GM12878 (cell line): Measurements from ENCODE around the gene HUWE1. TPM values are rescaled to one million over a fixed set of nuclear protein-coding genes. Genes with fewer than 3 reads are reported as not detected.

ENCODE experiments used
- EP300 ChIP-seq, 2 experiments: fragments of 150-350 bp in 1 of 2; IDR thresholded peaks; 2 replicates each; pipeline ENCODE4 v1.6.1; 2011 to 2012; ENCODE audit warnings: low read depth in 2 of 2, low read length in 2 of 2, borderline replicate concordance in 1 of 2, improper control_type of control experiment in 1 of 2, inconsistent platforms in 1 of 2; ENCODE audit not compliant: control insufficient read depth in 1 of 2
- HDGF ChIP-seq: fragments of 450-650 bp; IDR thresholded peaks from 2 replicates; pipeline ENCODE4 v1.6.1; 2016; ENCODE audit warnings: antibody characterized with exemption
- IKZF2 ChIP-seq, 2 experiments: fragments of 450-650 bp; IDR thresholded peaks; 2 replicates each; pipeline ENCODE4 v1.6.1; 2017; ENCODE audit warnings: mild to moderate bottlenecking in 2 of 2, moderate library complexity in 2 of 2
- MEF2B ChIP-seq: fragments of 450-650 bp; IDR thresholded peaks from 2 replicates; pipeline ENCODE4 v1.6.1; 2018; ENCODE audit warnings: mild to moderate bottlenecking, moderate library complexity; ENCODE audit not compliant: partially characterized antibody, poor library complexity, severe bottlenecking
- SMAD5 ChIP-seq: IDR thresholded peaks from 2 replicates; pipeline ENCODE4 v1.6.1; 2016; ENCODE audit warnings: antibody characterized with exemption, low read depth
- STAT3 ChIP-seq: IDR thresholded peaks from 2 replicates; pipeline ENCODE4 v1.6.1; 2011; ENCODE audit warnings: low read depth, low read length, improper control_type of control experiment
- TCF3 ChIP-seq: IDR thresholded peaks from 2 replicates; pipeline ENCODE4 v1.6.1; 2012; ENCODE audit warnings: low read depth, mild to moderate bottlenecking, low read length, borderline replicate concordance; ENCODE audit not compliant: insufficient read depth
- ZNF24 ChIP-seq: fragments of 450-650 bp; IDR thresholded peaks from 2 replicates; pipeline ENCODE4 v1.6.1; 2017; ENCODE audit warnings: antibody characterized with exemption, mild to moderate bottlenecking
- polyA plus RNA-seq, 11 experiments: library from polyadenylated mRNA; depleted of rRNA in 4 of 11; unstranded in 6 of 11; stranded (reverse) in 5 of 11; fragments of >200 nt; fragmentation: Nextera tagmentation in 4 of 11; fragmentation: Illumina TruSeq in 1 of 11; extraction: Ambion mirVana in 4 of 11; extraction: Trizol in 1 of 11; gene quantifications; 1 replicate in 1 of 11; 2 replicates in 10 of 11; pipeline versions ENCODE4 v1.2.1 to v1.2.3, GENCODE V29; 2011 to 2016; ENCODE audit warnings: inconsistent platforms in 2 of 11, missing spikeins in 2 of 11, low read depth in 1 of 11
- total RNA-seq, 4 experiments: library from RNA; depleted of rRNA in 3 of 4; stranded (reverse); fragments of >200 nt in 3 of 4; fragmentation: Illumina TruSeq in 1 of 4; extraction: Trizol in 1 of 4; gene quantifications; 2 replicates each; pipeline versions ENCODE4 v1.2.1 to v1.2.3, GENCODE V29; 2013 to 2021
- TF ChIP-seq, protein P1 (sequence below): fragments of 450-650 bp; IDR thresholded peaks from 2 replicates; pipeline ENCODE4 v1.6.1; 2017; ENCODE audit warnings: mild to moderate bottlenecking, moderate library complexity

HUWE1 gene
- total and polyA plus RNA-seq, 10 of the 15 experiments (the other 5 are each of a cell fraction or from before 2014, with no cell fraction given) = 35.9 to 280 (median 100) TPM

GRCh38 chrX:53550756-53551463, 135.6 kb downstream of the HUWE1 start (continued):
- TF ChIP-seq EP300 (IDR thresholded peaks at IDR 0.05; ENCODE audit: borderline replicate concordance in 1 of 2, control insufficient read depth in 1 of 2, low read depth in 2 of 2, low read length in 2 of 2) = no peak
- TF ChIP-seq TCF3 = no peak
- no peak for TF ChIP-seq MEF2B
- TF ChIP-seq HDGF = no peak
- no peak for TF ChIP-seq IKZF2 (IDR thresholded peaks at IDR 0.05)
- no peak for TF ChIP-seq SMAD5
- TF ChIP-seq, protein P1, sequence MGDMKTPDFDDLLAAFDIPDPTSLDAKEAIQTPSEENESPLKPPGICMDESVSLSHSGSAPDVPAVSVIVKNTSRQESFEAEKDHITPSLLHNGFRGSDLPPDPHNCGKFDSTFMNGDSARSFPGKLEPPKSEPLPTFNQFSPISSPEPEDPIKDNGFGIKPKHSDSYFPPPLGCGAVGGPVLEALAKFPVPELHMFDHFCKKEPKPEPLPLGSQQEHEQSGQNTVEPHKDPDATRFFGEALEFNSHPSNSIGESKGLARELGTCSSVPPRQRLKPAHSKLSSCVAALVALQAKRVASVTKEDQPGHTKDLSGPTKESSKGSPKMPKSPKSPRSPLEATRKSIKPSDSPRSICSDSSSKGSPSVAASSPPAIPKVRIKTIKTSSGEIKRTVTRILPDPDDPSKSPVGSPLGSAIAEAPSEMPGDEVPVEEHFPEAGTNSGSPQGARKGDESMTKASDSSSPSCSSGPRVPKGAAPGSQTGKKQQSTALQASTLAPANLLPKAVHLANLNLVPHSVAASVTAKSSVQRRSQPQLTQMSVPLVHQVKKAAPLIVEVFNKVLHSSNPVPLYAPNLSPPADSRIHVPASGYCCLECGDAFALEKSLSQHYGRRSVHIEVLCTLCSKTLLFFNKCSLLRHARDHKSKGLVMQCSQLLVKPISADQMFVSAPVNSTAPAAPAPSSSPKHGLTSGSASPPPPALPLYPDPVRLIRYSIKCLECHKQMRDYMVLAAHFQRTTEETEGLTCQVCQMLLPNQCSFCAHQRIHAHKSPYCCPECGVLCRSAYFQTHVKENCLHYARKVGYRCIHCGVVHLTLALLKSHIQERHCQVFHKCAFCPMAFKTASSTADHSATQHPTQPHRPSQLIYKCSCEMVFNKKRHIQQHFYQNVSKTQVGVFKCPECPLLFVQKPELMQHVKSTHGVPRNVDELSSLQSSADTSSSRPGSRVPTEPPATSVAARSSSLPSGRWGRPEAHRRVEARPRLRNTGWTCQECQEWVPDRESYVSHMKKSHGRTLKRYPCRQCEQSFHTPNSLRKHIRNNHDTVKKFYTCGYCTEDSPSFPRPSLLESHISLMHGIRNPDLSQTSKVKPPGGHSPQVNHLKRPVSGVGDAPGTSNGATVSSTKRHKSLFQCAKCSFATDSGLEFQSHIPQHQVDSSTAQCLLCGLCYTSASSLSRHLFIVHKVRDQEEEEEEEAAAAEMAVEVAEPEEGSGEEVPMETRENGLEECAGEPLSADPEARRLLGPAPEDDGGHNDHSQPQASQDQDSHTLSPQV = no peak
- no peak for TF ChIP-seq STAT3
- no peak for TF ChIP-seq ZNF24
